H1 (cell line): Measurements from ENCODE around the gene ALKBH7. TPM values are rescaled to one million over a fixed set of nuclear protein-coding genes. Genes with fewer than 3 reads are reported as not detected.

Experiments used
- CTCF ChIA-PET: fragments of 300-600 bp; sonication (Branson Sonifier 250); formaldehyde crosslinking; loops from one replicate; lab custom pipeline; 2021; ENCODE audit not compliant: partially characterized antibody; lab: Charles Lee
- POLR2A ChIA-PET: fragments of 300-600 bp; sonication (Branson Sonifier 250); formaldehyde crosslinking; loops from one replicate; lab custom pipeline; 2021; ENCODE audit warnings: inconsistent platforms; ENCODE audit not compliant: partially characterized antibody; lab: Charles Lee
- DNase-seq, 2 experiments: peaks; one replicate each; pipeline versions ENCODE4 v3.0.0 to v3.0.0-alpha.2; 2010 to 2022; ENCODE audit warnings: low spot score in 2 of 2, low read depth in 1 of 2, mixed read lengths in 1 of 2
- FAIRE-seq: peaks from 2 replicates; lab custom pipeline; 2011; peaks lifted over from hg19 to GRCh38; lab: Jason Lieb, UNC
- H2AFZ ChIP-seq: 2 replicates; pipeline ENCODE4 v1.8.1; 2012; ENCODE audit warnings: low read length, inconsistent platforms
- H2AK5ac ChIP-seq: 2 replicates; pipeline ENCODE4 v1.6.1; 2013; ENCODE audit warnings: low read depth, low read length
- H2BK120ac ChIP-seq: replicated peaks from 2 replicates; pipeline ENCODE3; 2013; ENCODE audit warnings: low read depth, low read length, inconsistent platforms
- H2BK12ac ChIP-seq: 2 replicates; pipeline ENCODE4 v1.6.1; 2013; ENCODE audit warnings: low read depth, low read length
- H2BK15ac ChIP-seq: 2 replicates; pipeline ENCODE4 v1.6.1; 2013; ENCODE audit warnings: low read length
- H2BK20ac ChIP-seq: 2 replicates; pipeline ENCODE4 v1.6.1; 2013; ENCODE audit warnings: low read length
- H2BK5ac ChIP-seq: 2 replicates; pipeline ENCODE4 v1.6.1; 2013; ENCODE audit warnings: low read depth, low read length
- H3K14ac ChIP-seq: 2 replicates; pipeline ENCODE4 v1.6.1; 2013; ENCODE audit warnings: inconsistent platforms; ENCODE audit not compliant: insufficient read length
- H3K18ac ChIP-seq: 2 replicates; pipeline ENCODE4 v1.6.1; 2013; ENCODE audit warnings: low read length; ENCODE audit errors: extremely low read depth
- H3K23ac ChIP-seq: 2 replicates; pipeline ENCODE4 v1.6.1; 2013; ENCODE audit warnings: inconsistent platforms; ENCODE audit not compliant: insufficient read length
- H3K23me2 ChIP-seq: 2 replicates; pipeline ENCODE4 v1.6.1; 2013; ENCODE audit warnings: low read depth, low read length
- H3K27ac ChIP-seq: 2 replicates; pipeline ENCODE4 v1.6.1; 2011; ENCODE audit warnings: low read depth, low read length, inconsistent platforms
- H3K27me3 ChIP-seq, 4 experiments: replicated peaks in 1 of 4; 1 replicate in 1 of 4; 2 replicates in 3 of 4; pipeline versions ENCODE4 v1.6.1 to v1.8.1; 2011 to 2013; ENCODE audit warnings: low read length in 3 of 4, mild to moderate bottlenecking in 3 of 4, inconsistent platforms in 2 of 4, mixed read lengths in 2 of 4, moderate library complexity in 1 of 4; ENCODE audit not compliant: control insufficient read depth in 3 of 4, insufficient read depth in 3 of 4; ENCODE audit errors: extremely low read depth in 1 of 4
- H3K36me3 ChIP-seq, 4 experiments: 2 replicates each; pipeline versions ENCODE4 v1.6.1 to v1.8.1; 2011 to 2013; ENCODE audit warnings: mild to moderate bottlenecking in 4 of 4, low read length in 3 of 4, moderate library complexity in 2 of 4, control low read depth in 1 of 4, inconsistent platforms in 1 of 4; ENCODE audit not compliant: insufficient read depth in 4 of 4, control insufficient read depth in 2 of 4
- H3K4ac ChIP-seq: replicated peaks from 2 replicates; pipeline ENCODE3; 2013; ENCODE audit warnings: low read length, low read depth, mixed read lengths, inconsistent platforms; ENCODE audit not compliant: insufficient read length
- H3K4me1 ChIP-seq, 4 experiments: replicated peaks in 1 of 4; 1 replicate in 1 of 4; 2 replicates in 3 of 4; pipeline versions ENCODE4 v1.6.1 to v1.8.1; 2011 to 2013; ENCODE audit warnings: low read length in 3 of 4, inconsistent platforms in 2 of 4, mixed read lengths in 1 of 4; ENCODE audit not compliant: insufficient read depth in 4 of 4, control insufficient read depth in 3 of 4
- H3K4me2 ChIP-seq, 2 experiments: 2 replicates each; pipeline versions ENCODE4 v1.6.1 to v1.8.1; 2011 to 2013; ENCODE audit warnings: low read depth in 2 of 2, low read length in 2 of 2, control low read depth in 1 of 2, inconsistent platforms in 1 of 2, mild to moderate bottlenecking in 1 of 2; ENCODE audit not compliant: insufficient read depth in 1 of 2
- H3K4me3 ChIP-seq, 4 experiments: fragments of 200-600, 300-600 bp in 1 of 4; sonication (generic), shearing (Covaris generic), sonication (Bioruptor Twin) in 1 of 4; 2 replicates each; pipeline versions ENCODE4 v1.5.1 to v1.8.1; 2011 to 2016; ENCODE audit warnings: low read length in 4 of 4, low read depth in 3 of 4, control low read depth in 2 of 4, inconsistent platforms in 2 of 4, mild to moderate bottlenecking in 2 of 4, mixed read lengths in 1 of 4, moderate library complexity in 1 of 4; ENCODE audit not compliant: insufficient read depth in 2 of 4; ENCODE audit errors: extremely low read depth in 1 of 4
- H3K56ac ChIP-seq: replicated peaks from 2 replicates; pipeline ENCODE3; 2013; ENCODE audit warnings: low read depth, mild to moderate bottlenecking, mixed read lengths, low read length, inconsistent platforms; ENCODE audit not compliant: insufficient read length
- H3K79me1 ChIP-seq: 2 replicates; pipeline ENCODE4 v1.6.1; 2013; ENCODE audit warnings: low read depth, low read length, control low read depth
- H3K79me2 ChIP-seq, 2 experiments: 2 replicates each; pipeline versions ENCODE4 v1.6.1 to v1.8.1; 2012 to 2013; ENCODE audit warnings: low read length in 2 of 2, mild to moderate bottlenecking in 2 of 2, inconsistent platforms in 1 of 2; ENCODE audit not compliant: insufficient read depth in 2 of 2, control insufficient read depth in 1 of 2
- H3K9ac ChIP-seq, 4 experiments: replicated peaks in 1 of 4; 1 replicate in 1 of 4; 2 replicates in 3 of 4; pipeline versions ENCODE4 v1.6.1 to v1.8.1; 2011 to 2013; ENCODE audit warnings: low read depth in 3 of 4, low read length in 3 of 4, control low read depth in 2 of 4, mild to moderate bottlenecking in 2 of 4, moderate library complexity in 2 of 4, inconsistent platforms in 1 of 4; ENCODE audit errors: extremely low read depth in 1 of 4
- H3K9me3 ChIP-seq, 2 experiments: 2 replicates each; pipeline versions ENCODE4 v1.6.1 to v1.8.1; 2012 to 2013; ENCODE audit warnings: mild to moderate bottlenecking in 2 of 2, moderate library complexity in 2 of 2, control low read depth in 1 of 2, inconsistent platforms in 1 of 2, low read depth in 1 of 2, low read length in 1 of 2, mixed read lengths in 1 of 2; ENCODE audit not compliant: insufficient read depth in 2 of 2
- H4K20me1 ChIP-seq, 2 experiments: replicated peaks in 1 of 2; 2 replicates each; pipeline versions ENCODE3 to v1.8.1; 2011 to 2013; ENCODE audit warnings: inconsistent platforms in 2 of 2, low read length in 2 of 2, mild to moderate bottlenecking in 1 of 2; ENCODE audit not compliant: insufficient read depth in 2 of 2, control insufficient read depth in 1 of 2
- H4K5ac ChIP-seq: 2 replicates; pipeline ENCODE4 v1.6.1; 2013; ENCODE audit warnings: low read length, low read depth, mixed read lengths, inconsistent platforms; ENCODE audit not compliant: insufficient read length
- H4K8ac ChIP-seq: 2 replicates; pipeline ENCODE4 v1.8.0; 2013; ENCODE audit warnings: mild to moderate bottlenecking, moderate library complexity, low read length, inconsistent platforms; ENCODE audit not compliant: insufficient read depth; ENCODE audit errors: extremely low read depth
- H4K91ac ChIP-seq: replicated peaks from 2 replicates; pipeline ENCODE3; 2013; ENCODE audit warnings: low read length, mixed read lengths, inconsistent platforms; ENCODE audit not compliant: insufficient read length
- BACH1 ChIP-seq: IDR thresholded peaks from 2 replicates; pipeline ENCODE4 v1.6.1; 2012; ENCODE audit warnings: low read length, improper control_type of control experiment
- CBX8 ChIP-seq: fragments of 300-800, 300-1000 bp; sonication (generic); IDR thresholded peaks from 2 replicates; pipeline ENCODE4 v1.7.1; 2016; ENCODE audit warnings: low read depth, low read length, borderline replicate concordance
- JUN ChIP-seq: IDR thresholded peaks from 2 replicates; pipeline ENCODE4 v1.6.1; 2011; ENCODE audit warnings: low read depth, mild to moderate bottlenecking, improper control_type of control experiment, low read length
- JUND ChIP-seq: IDR thresholded peaks from 2 replicates; pipeline ENCODE4 v1.6.1; 2011; ENCODE audit warnings: mild to moderate bottlenecking, improper control_type of control experiment, low read length
- NRF1 ChIP-seq: IDR thresholded peaks from 2 replicates; pipeline ENCODE4 v1.6.1; 2011; ENCODE audit warnings: mild to moderate bottlenecking, low read depth, low read length, improper control_type of control experiment
- POLR2A ChIP-seq, 2 experiments: IDR thresholded peaks; 1 replicate in 1 of 2; 2 replicates in 1 of 2; pipeline ENCODE4 v1.6.1; 2011; ENCODE audit warnings: low read depth in 2 of 2, low read length in 2 of 2, mild to moderate bottlenecking in 2 of 2; ENCODE audit errors: control extremely low read depth in 1 of 2
- POLR2AphosphoS5 ChIP-seq: IDR thresholded peaks from 2 replicates; pipeline ENCODE4 v1.6.1; 2011; ENCODE audit warnings: low read depth, low read length
- RBBP5 ChIP-seq: IDR thresholded peaks from 2 replicates; pipeline ENCODE4 v1.7.1; 2012; ENCODE audit warnings: low read depth, mild to moderate bottlenecking, inconsistent platforms, low read length, moderate library complexity, borderline replicate concordance
- SIRT6 ChIP-seq: IDR thresholded peaks from one replicate; pipeline ENCODE4 v1.7.1; 2012; ENCODE audit warnings: low read length, inconsistent platforms
- TAF1 ChIP-seq: IDR thresholded peaks from 2 replicates; pipeline ENCODE4 v1.6.1; 2011; ENCODE audit warnings: mild to moderate bottlenecking, low read depth, low read length
- USF2 ChIP-seq: IDR thresholded peaks from 2 replicates; pipeline ENCODE4 v1.6.1; 2011; ENCODE audit warnings: low read length, improper control_type of control experiment
- WGBS, 2 experiments: shearing (Covaris generic) in 1 of 2; methylation state at CpG; one replicate each; pipeline versions ENCODE4 v1.1.6 to v1.1.7; 2013 to 2015; ENCODE audit warnings: low lambda C conversion rate in 2 of 2, mixed read lengths in 2 of 2, inconsistent platforms in 1 of 2, low coverage in 1 of 2, missing lambda C conversion rate in 1 of 2; ENCODE audit not compliant: insufficient replicate concordance in 2 of 2, insufficient coverage in 1 of 2, insufficient read length in 1 of 2; ENCODE audit errors: extremely low coverage in 1 of 2, missing lambda C conversion rate in 1 of 2; 5-methylcytosine and 5-hydroxymethylcytosine counted together
- polyA plus RNA-seq, 7 experiments: library from polyadenylated mRNA; depleted of rRNA in 3 of 7; stranded (reverse) in 5 of 7; unstranded in 2 of 7; fragments of >200 nt in 5 of 7; fragments of 200-250 nt in 2 of 7; gene quantifications; 1 replicate in 5 of 7; 2 replicates in 1 of 7; 4 replicates in 1 of 7; pipeline versions ENCODE4 v1.2.1 to v1.2.3, GENCODE V29; 2011 to 2013; ENCODE audit warnings: missing spikeins in 2 of 7, mixed read lengths in 2 of 7
- total RNA-seq: library from RNA; stranded (reverse); fragmentation: NEBNext Ultra II Directional; extraction: Animal tissue kit (Norgen Biotek cat#: 25700); gene quantifications from 2 replicates; pipeline ENCODE4 v1.2.1, GENCODE V29; 2021

The ALKBH7 gene
- total and polyA plus RNA-seq, 2 of the 8 experiments (the other 6 are each of a cell fraction or from before 2014, with no cell fraction given) = 66.3 to 100 TPM

DNA sequence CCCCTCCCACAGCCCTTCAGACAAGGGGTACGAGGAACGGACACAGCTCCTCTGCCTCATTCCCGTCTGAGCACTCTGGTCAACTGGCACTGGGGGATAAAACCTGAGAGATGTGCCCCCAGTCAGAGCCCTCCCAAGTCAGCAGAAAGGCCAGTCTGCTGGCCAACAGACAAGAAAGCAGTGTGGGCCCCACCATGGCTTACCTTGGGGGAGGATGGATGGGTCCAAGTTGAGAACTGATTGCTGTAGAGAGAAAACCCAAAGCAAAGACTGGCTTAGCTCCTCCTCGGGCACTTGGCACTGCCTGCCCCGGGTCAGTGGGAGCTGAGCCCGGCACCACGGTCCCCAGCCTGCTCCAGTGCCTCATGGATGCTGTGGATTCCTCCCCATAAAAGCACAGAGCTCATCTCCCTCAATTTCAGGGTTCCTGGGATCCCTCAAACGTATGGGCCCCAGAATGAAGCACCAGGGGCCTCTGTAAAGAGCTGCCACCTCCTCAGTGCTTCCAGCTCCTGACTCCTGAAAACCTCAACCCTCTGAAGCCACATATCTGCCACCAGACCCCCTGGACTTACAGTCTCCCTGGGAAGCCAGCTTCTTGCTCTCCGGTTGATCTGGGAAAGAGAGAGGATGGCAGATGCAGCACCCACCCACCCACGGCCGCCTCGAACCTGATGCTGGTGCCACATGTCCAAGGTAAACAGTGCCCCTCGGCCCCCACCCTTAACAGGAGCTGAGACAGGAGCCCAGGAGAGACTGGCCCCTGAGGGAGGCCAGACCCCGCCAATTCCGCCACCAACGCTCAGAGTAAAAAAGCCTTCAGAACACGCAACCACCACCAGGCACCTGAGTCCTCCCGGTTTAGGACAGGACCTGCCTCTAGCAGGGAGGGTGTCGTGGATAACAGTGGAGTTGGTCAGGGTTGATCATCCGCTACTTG is 48.8 kb downstream of the ALKBH7 start:
- peaks cover 48 to 60% (median 58%) of the 10 kb centered on the region in 4 experiments for H3K36me3 ChIP-seq
- CTCF ChIA-PET = interaction anchor here (0.9 to 2.4 kb wide), 6 partner anchors 9 to 294 kb away, joined by 3 to 5 read pairs (median 4); no protein-coding TSS in a partner anchor
- peaks cover 34 to 69% of the 10 kb centered on the region in 2 experiments for H3K79me2 ChIP-seq
- no peak overlapping the region for H3K56ac ChIP-seq
- H3K27ac ChIP-seq = no peak overlapping the region; the same call in 1 of the 2 replicates
- H4K8ac ChIP-seq = peak overlapping the region; percentile 51; the same call in 1 of the 2 replicates
- H3K4me1 ChIP-seq = peaks cover 0 to 4% (median 0%) of the 10 kb centered on the region in 4 experiments; a peak in 2 of 7 replicates
- H2AK5ac ChIP-seq = no peak overlapping the region
- no peak overlapping the region for H2BK120ac ChIP-seq
- peaks cover 0 to 5% of the 10 kb centered on the region in 2 experiments; a peak in 2 of 4 replicates for H3K9me3 ChIP-seq
- no peak overlapping the region for H3K4me3 ChIP-seq
- H3K79me1 ChIP-seq = peaks cover 20% of the 10 kb centered on the region
- no peak overlapping the region for H4K5ac ChIP-seq
- H2BK20ac ChIP-seq = no peak overlapping the region
- H2BK15ac ChIP-seq = no peak overlapping the region
- H4K91ac ChIP-seq = no peak overlapping the region
- no peak overlapping the region for H3K23ac ChIP-seq
- peaks cover 8% of the 10 kb centered on the region for H3K23me2 ChIP-seq
- no peak overlapping the region for H3K14ac ChIP-seq
- DNase-seq (no peak), FAIRE-seq (no peak)
- peak overlapping the region; percentile 32; the same call in 1 of the 2 replicates for H2BK5ac ChIP-seq
- H3K4ac ChIP-seq = no peak overlapping the region
- peak overlapping the region in 1 of 2 experiments; percentile 90; a peak in 2 of 4 replicates for H3K4me2 ChIP-seq
- H4K20me1 ChIP-seq = peaks cover 52 to 67% of the 10 kb centered on the region in 2 experiments
- no peak overlapping the region for H2BK12ac ChIP-seq
- H3K9ac ChIP-seq = peak overlapping the region in 1 of 4 experiments; percentile 6; a peak in 1 of 7 replicates
- WGBS, 2 experiments = 93% methylated on average over 19 of the region's 20 CpGs; no CpG with 5 or more reads in 1 of the 2 experiments
- no peak overlapping the region for H3K18ac ChIP-seq
- H2AFZ ChIP-seq = no peak overlapping the region
- no peaks in the 10 kb centered on the region; a peak in 1 of 7 replicates for H3K27me3 ChIP-seq
- POLR2A ChIA-PET = interaction anchor here (0.7 to 4.2 kb wide), 12 partner anchors 9 to 61 kb away, joined by 3 to 26 read pairs (median 4); partner anchors contain the start of gene CRB3
- TF ChIP-seq CBX8 (no peak), BACH1 (no peak), POLR2A (IDR thresholded peaks at IDR 0.05; ENCODE audit: control extremely low read depth in 1 of 2, low read depth in 2 of 2, low read length in 2 of 2) (no peak; a peak in 1 of 3 replicates), TAF1 (no peak), JUN (no peak), POLR2AphosphoS5 (no peak; the same call in 1 of the 2 replicates), RBBP5 (no peak), NRF1 (no peak), JUND (no peak), USF2 (no peak), SIRT6 (no peak)
